GM19023 (cell line): ENCODE results near the gene CTNND2.
"Not testable (repeated sequence)": the region's sequence is repeated elsewhere in the genome, so short reads cannot be mapped to it uniquely, and the experiment has no call there.

ENCODE experiments used
- ATAC-seq: cut with Tn5 transposase; IDR thresholded peaks from one replicate; pipeline ENCODE4 v1.9.1; 2021; ENCODE audit warnings: mild to moderate bottlenecking, moderate library complexity; ENCODE audit not compliant: unreplicated experiment

The CTNND2 gene

GRCh38 chr5:11494340-11494739, 409.9 kb downstream of the CTNND2 start:
- ATAC-seq = no peak

DNA sequence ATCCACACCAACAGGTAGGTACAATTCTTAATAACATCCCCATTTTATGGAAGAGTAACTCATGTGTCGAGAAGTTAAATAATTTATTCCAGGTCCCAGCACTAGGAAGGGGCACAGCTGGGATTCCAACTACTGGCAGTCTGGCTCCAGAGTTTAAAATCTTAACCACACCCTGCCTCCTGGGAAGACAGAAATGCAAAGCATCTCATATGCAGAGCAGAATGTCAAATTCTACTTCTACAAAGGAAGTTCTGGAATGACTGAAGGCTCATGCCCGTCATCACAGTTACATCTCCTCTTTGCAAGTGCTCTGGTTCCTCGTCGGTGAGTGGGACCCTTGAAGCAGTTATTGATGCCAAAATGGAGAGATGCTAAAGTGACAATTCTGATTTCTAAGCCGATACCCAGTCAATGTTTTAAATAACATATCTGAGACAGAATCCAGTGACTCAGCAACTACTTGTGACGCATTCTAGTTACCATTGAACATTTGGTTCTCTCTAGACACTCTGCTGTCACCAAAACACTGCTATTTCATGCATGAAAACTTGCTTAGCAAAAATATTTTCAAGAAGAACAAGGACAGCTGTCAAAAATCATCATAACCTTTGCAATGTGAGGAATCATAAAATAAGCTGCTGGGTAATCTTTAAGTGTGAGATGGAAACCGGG, 412.7 kb downstream of the CTNND2 start:
- ATAC-seq = no peak

GRCh38 chr5:11483630-11484029, 420.6 kb downstream of the CTNND2 start:
- ATAC-seq = no peak

DNA sequence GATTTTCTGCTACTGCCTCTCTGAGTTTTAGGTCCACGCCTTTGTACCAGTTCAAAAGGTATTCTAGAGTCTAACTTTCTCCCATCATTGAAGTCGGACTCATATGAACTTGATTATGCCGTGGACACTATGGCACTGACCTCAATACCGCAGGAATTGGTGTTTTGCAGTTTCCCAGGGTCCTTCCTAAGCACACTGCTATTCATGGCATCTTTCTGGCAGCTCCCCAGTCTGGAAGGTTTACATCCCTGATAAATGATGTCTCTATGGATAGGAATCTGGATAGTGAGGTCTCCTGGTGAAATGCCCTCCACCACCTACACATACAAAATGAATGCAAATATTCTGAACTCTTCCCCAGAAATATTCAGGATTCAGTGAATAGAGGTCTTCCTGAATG, 422.2 kb downstream of the CTNND2 start:
- no peak for ATAC-seq

GRCh38 chr5:11477786-11478185, 426.5 kb downstream of the CTNND2 start:
- no peak for ATAC-seq

DNA sequence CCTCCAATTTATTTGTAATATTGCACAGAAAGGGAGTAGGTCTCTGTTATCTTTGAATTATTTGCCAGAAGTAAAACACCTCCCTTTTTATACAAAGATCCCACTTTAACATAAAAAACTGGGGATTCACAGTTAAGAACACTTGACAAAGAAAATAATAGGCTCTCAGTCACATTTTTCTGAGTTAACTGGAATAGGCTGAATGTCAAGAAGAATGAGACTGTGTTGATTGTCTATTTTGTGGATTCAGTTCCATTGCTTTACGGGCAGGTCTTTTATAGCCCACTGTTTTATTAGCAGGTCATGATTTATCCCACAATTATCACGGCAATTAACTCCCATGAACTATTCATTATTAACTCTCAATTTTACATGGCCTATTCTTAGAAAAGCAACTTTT, 427.4 kb downstream of the CTNND2 start:
- no peak for ATAC-seq

- no peak for ATAC-seq
Observed at GRCh38 chr5:11468334-11469039, 435.8 kb downstream of the CTNND2 start.

GRCh38 chr5:11467588-11467987, 436.7 kb downstream of the CTNND2 start:
- no peak for ATAC-seq

DNA sequence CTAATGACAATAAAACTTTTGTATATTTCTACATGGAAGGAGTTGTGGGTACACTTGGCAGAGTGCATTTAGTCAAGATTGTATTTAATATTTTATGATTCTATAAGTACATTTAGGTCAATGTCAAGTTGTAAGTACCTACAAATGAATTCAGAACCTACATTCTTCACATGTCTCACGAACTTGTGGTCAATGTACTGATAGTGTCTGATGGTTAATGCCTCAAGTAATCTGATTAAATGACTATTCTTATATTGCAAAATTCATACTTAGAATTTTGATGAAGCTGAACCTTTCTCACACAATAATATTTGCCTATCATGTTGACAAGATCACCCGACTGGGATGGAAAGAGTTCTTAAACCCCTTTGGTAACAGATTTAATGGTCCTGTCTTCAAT, 444.5 kb downstream of the CTNND2 start:
- ATAC-seq = no peak

GRCh38 chr5:11455505-11455904, 448.7 kb downstream of the CTNND2 start:
- no peak for ATAC-seq

DNA sequence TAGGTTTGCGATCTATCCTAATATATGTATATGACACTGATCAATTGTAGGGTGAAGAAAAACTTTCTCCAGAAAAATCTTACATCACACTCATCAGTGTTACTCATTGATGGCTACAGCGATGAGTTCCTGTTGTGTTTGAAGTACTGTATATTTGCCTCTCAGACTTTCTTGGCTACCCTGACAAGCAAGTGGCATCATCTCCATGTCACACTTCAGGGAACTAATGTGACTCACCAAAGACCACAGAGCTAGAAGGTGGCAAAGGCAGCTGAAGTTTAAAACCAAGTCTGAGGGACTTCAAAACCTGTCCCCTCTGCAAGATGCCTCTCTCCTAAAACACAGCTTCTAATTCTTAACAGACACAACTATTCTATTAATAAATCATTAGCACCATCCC, 451.4 kb downstream of the CTNND2 start:
- ATAC-seq = no peak

DNA sequence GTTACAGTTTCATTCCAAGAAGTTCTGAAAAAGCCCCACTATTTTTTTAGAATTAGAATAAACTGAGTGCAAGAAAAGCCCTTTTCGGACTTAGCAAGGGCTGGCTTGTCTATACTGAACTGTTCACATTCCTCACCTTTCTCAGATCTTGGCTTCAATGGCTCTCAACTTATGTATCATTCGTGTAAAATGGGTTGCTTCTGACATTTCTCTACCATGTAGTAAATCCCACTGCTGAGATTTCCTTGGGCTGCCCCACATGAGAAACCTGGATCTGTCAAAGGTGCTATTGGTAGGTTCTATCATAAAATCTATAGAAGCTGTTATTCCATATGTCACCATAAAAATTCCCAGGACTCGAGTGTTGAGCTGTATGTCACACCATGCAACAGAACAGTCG, 454.3 kb downstream of the CTNND2 start:
- no peak for ATAC-seq

DNA sequence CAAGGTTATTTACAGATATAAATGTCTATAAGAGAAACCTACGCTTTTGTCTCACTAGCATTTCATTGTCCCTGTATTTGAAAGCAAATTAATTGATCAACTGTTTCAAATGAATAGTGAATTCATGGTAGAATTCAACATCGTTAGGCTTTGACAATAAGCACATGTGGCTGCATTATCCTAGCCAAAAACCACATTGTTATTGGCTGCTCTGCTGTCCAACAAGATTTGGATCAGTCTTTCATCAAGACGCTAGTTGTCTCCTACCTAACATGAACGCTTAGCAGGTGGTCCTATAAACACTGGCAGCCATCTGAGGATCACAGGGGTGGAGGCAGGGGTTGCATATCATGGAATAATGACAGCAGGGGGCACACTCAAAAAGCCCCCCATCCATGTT, 455.0 kb downstream of the CTNND2 start:
- ATAC-seq = no peak

DNA sequence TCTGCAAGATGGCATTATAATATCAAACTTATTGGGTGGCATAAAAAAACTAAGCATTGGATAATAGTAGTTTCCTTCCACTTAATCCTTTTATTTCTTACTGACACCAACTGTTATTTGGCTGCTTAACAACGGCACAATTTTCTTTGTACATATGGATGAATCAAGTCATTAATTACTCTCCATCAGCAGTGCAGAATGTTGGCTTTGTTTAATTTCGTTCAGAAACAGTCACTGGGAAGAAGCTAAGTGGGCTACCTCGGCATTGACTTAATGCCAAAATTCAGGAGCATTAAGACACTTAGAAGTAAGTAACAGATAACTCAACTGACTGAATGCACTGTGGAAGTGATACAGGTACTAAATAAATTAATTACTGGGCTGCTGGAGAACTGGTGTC, 460.4 kb downstream of the CTNND2 start:
- ATAC-seq = no peak

- ATAC-seq = no peak
Observed at GRCh38 chr5:11432116-11432515, 472.1 kb downstream of the CTNND2 start.

DNA sequence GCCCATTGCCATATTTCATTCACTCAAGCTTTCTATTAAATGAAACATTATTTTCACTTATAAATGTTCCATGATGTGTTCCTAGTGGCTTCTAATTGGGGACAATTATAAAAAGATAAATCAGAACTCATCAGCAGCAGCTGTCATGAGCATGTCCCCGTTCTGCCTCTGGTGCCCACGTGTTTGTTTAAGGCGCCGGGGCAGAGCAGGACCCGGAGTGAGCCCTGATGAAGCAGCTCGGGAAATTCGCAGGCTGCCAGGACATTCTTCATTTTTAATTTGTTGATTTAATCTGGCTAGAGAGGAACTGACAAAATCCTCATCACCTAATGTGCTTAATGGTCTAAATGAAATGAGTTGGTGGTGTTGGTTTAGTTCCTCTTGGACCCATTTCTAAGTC, 475.0 kb downstream of the CTNND2 start:
- no peak for ATAC-seq

DNA sequence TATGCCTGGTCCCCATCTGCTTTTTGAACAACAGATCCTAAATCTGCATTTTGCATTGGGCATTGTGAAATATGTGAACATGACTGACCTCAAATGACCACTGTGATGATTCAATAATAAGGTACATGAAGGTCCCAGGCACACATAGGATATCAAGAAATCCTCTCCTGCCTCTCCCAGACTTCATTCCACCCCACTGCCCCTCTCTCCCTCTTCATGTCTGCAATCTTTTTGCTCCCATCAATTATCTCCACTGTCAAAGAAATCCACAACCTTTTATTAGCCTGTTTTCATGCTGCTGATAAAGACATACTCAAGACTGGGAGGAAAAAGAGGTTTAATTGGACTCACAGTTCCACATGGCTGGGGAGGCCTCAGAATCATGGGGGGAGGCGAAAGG, 476.7 kb downstream of the CTNND2 start:
- no peak for ATAC-seq

- no peak for ATAC-seq
Observed at GRCh38 chr5:11426442-11426841, 477.8 kb downstream of the CTNND2 start.

DNA sequence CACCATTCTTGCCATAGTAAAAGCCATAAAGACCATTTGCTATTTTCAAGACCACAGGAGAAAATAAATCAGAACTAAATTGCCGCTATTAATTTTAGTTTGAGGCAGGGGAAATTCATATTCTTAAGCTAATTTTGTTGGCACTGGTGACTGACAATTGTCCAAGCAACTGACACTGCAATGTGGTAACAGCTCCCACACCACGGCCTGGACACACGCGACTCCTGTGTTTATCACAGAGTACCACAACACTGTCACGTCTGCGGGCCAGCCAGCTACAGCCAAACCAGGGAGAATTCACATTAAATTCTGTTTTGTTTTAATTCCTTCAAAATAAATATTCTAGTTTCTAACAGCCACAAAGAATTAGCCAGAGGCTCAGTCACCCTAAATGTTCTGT, 481.9 kb downstream of the CTNND2 start:
- ATAC-seq = no peak

- ATAC-seq = no peak
Observed at GRCh38 chr5:11420969-11421368, 483.3 kb downstream of the CTNND2 start.

- ATAC-seq = no peak
Observed at GRCh38 chr5:11415751-11416150, 488.5 kb downstream of the CTNND2 start.

DNA sequence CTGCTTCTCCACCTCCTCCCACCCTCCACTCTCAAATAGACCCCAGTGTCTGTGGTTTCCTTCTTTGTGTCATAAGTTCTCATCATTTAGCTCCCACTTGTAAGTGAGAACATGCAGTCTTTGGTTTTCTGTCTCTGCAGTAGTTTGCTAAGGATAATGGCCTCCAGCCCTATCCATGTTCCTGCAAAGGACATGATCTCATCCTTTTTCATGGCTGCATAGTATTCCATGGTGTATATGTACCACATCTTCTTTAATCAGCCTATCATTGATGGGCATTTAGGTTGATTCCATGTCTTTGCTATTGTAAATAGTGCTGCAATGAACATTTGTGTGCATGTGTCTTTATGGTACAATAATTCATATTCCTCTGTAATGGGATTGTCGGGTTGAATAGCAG, 489.5 kb downstream of the CTNND2 start:
- ATAC-seq = not testable (repeated sequence)

GRCh38 chr5:11411621-11412020, 492.6 kb downstream of the CTNND2 start:
- no peak for ATAC-seq
